Stimulated activated memory B cell treated with anti-CD40 and anti-IgM and Interleukin-4, amounts not matched to agents 10 μg/mL and 1 μg/mL and 100 μg/mL, for 72 hours (primary cell): Measurements from ENCODE around the gene NSRP1.

Experiments
- ATAC-seq: fragments of 150-1000 bp; cut with Tn5 transposase; 2 replicates; pipeline ENCODE4 v1.10.0; 2021
- H3K27ac Mint-ChIP-seq: one replicate; pipeline ENCODE4 v1.8.0; 2022; ENCODE audit warnings: mild to moderate bottlenecking, mixed read lengths
- H3K27me3 Mint-ChIP-seq: one replicate; pipeline ENCODE4 v1.8.0; 2022; ENCODE audit warnings: mixed read lengths
- H3K36me3 Mint-ChIP-seq: one replicate; pipeline ENCODE4 v1.8.0; 2022; ENCODE audit warnings: mixed read lengths
- H3K4me1 Mint-ChIP-seq: one replicate; pipeline ENCODE4 v1.8.0; 2022; ENCODE audit warnings: mixed read lengths
- H3K4me3 Mint-ChIP-seq: one replicate; pipeline ENCODE4 v1.8.0; 2022; ENCODE audit warnings: mild to moderate bottlenecking, moderate library complexity, mixed read lengths
- H3K9me3 Mint-ChIP-seq: one replicate; pipeline ENCODE4 v1.8.0; 2022; ENCODE audit warnings: mixed read lengths

The NSRP1 gene

GRCh38 chr17:30153463-30153862, 36.8 kb downstream of the NSRP1 start:
- peaks cover 25% of the 10 kb centered on the region for H3K4me1 Mint-ChIP-seq
- H3K27ac Mint-ChIP-seq: no peak overlapping the region
- ATAC-seq: no peak
- H3K4me3 Mint-ChIP-seq: no peak overlapping the region
- H3K36me3 Mint-ChIP-seq: peaks cover 51% of the 10 kb centered on the region
- no peaks in the 10 kb centered on the region for H3K27me3 Mint-ChIP-seq
- H3K9me3 Mint-ChIP-seq: no peaks in the 10 kb centered on the region

GRCh38 chr17:30155389-30155788, 38.8 kb downstream of the NSRP1 start:
- Mint-ChIP-seq H3K4me3 (no peak overlapping the region), H3K27ac (no peak overlapping the region), H3K4me1 (peaks cover 36% of the 10 kb centered on the region), H3K9me3 (peaks cover 7% of the 10 kb centered on the region), H3K36me3 (peaks cover 70% of the 10 kb centered on the region), H3K27me3 (no peaks in the 10 kb centered on the region)
- ATAC-seq: no peak

GRCh38 chr17:30158896-30159625, 42.4 kb downstream of the NSRP1 start:
- no peaks in the 10 kb centered on the region for H3K27me3 Mint-ChIP-seq
- no peak overlapping the region for H3K27ac Mint-ChIP-seq
- peaks cover 9% of the 10 kb centered on the region for H3K9me3 Mint-ChIP-seq
- ATAC-seq: no peak
- H3K4me1 Mint-ChIP-seq: peaks cover 36% of the 10 kb centered on the region
- H3K36me3 Mint-ChIP-seq: peaks cover 68% of the 10 kb centered on the region
- no peak overlapping the region for H3K4me3 Mint-ChIP-seq

GRCh38 chr17:30160419-30161172, 44.0 kb downstream of the NSRP1 start:
- H3K27ac Mint-ChIP-seq: no peak overlapping the region
- no peaks in the 10 kb centered on the region for H3K27me3 Mint-ChIP-seq
- H3K4me1 Mint-ChIP-seq: peaks cover 46% of the 10 kb centered on the region
- ATAC-seq: no peak
- peaks cover 74% of the 10 kb centered on the region for H3K36me3 Mint-ChIP-seq
- peaks cover 9% of the 10 kb centered on the region for H3K9me3 Mint-ChIP-seq
- no peak overlapping the region for H3K4me3 Mint-ChIP-seq

GRCh38 chr17:30161601-30162000, 45.0 kb downstream of the NSRP1 start:
- no peak for ATAC-seq
- peaks cover 68% of the 10 kb centered on the region for H3K36me3 Mint-ChIP-seq
- no peak overlapping the region for H3K4me3 Mint-ChIP-seq
- no peaks in the 10 kb centered on the region for H3K27me3 Mint-ChIP-seq
- no peak overlapping the region for H3K27ac Mint-ChIP-seq
- H3K9me3 Mint-ChIP-seq: peaks cover 9% of the 10 kb centered on the region
- peaks cover 47% of the 10 kb centered on the region for H3K4me1 Mint-ChIP-seq

GRCh38 chr17:30164531-30164930, 47.9 kb downstream of the NSRP1 start:
- Mint-ChIP-seq H3K4me3 (no peak overlapping the region), H3K27me3 (no peaks in the 10 kb centered on the region), H3K9me3 (peaks cover 9% of the 10 kb centered on the region), H3K27ac (no peak overlapping the region), H3K36me3 (peaks cover 50% of the 10 kb centered on the region), H3K4me1 (peaks cover 24% of the 10 kb centered on the region)
- ATAC-seq: no peak

- no peak overlapping the region for H3K27ac Mint-ChIP-seq
- no peak overlapping the region for H3K4me3 Mint-ChIP-seq
- no peak for ATAC-seq
- peaks cover 5% of the 10 kb centered on the region for H3K9me3 Mint-ChIP-seq
- peaks cover 25% of the 10 kb centered on the region for H3K4me1 Mint-ChIP-seq
- no peaks in the 10 kb centered on the region for H3K27me3 Mint-ChIP-seq
- peaks cover 45% of the 10 kb centered on the region for H3K36me3 Mint-ChIP-seq
Observed at GRCh38 chr17:30165147-30165546, 48.5 kb downstream of the NSRP1 start.

GRCh38 chr17:30165960-30166359, 49.3 kb downstream of the NSRP1 start:
- H3K27me3 Mint-ChIP-seq: no peaks in the 10 kb centered on the region
- no peak overlapping the region for H3K4me3 Mint-ChIP-seq
- H3K9me3 Mint-ChIP-seq: no peaks in the 10 kb centered on the region
- H3K4me1 Mint-ChIP-seq: peaks cover 33% of the 10 kb centered on the region
- H3K27ac Mint-ChIP-seq: no peak overlapping the region
- ATAC-seq: no peak
- peaks cover 41% of the 10 kb centered on the region for H3K36me3 Mint-ChIP-seq

- Mint-ChIP-seq H3K4me3 (no peak overlapping the region), H3K27me3 (no peaks in the 10 kb centered on the region)
Observed at GRCh38 chr17:30170415-30170987, 53.9 kb downstream of the NSRP1 start.

GRCh38 chr17:30172560-30172959, 55.9 kb downstream of the NSRP1 start:
- H3K4me1 Mint-ChIP-seq: peaks cover 19% of the 10 kb centered on the region
- H3K36me3 Mint-ChIP-seq: peaks cover 61% of the 10 kb centered on the region
- H3K27ac Mint-ChIP-seq: no peak overlapping the region
- H3K9me3 Mint-ChIP-seq: no peaks in the 10 kb centered on the region
- no peaks in the 10 kb centered on the region for H3K27me3 Mint-ChIP-seq
- no peak overlapping the region for H3K4me3 Mint-ChIP-seq
- no peak for ATAC-seq

More at GRCh38 chr17:30170415-30170987, 53.9 kb downstream of the NSRP1 start:
- ATAC-seq: no peak
- H3K27ac Mint-ChIP-seq: no peak overlapping the region
- peaks cover 34% of the 10 kb centered on the region for H3K4me1 Mint-ChIP-seq
- no peaks in the 10 kb centered on the region for H3K9me3 Mint-ChIP-seq
- H3K36me3 Mint-ChIP-seq: peaks cover 47% of the 10 kb centered on the region

GRCh38 chr17:30173649-30174048, 57.0 kb downstream of the NSRP1 start:
- ATAC-seq: peak; percentile 53
- Mint-ChIP-seq H3K27ac (no peak overlapping the region), H3K4me1 (peaks cover 19% of the 10 kb centered on the region), H3K36me3 (peaks cover 61% of the 10 kb centered on the region), H3K27me3 (no peaks in the 10 kb centered on the region), H3K9me3 (no peaks in the 10 kb centered on the region), H3K4me3 (no peak overlapping the region)

- H3K27me3 Mint-ChIP-seq: no peaks in the 10 kb centered on the region
- H3K27ac Mint-ChIP-seq: no peak overlapping the region
- ATAC-seq: no peak
- H3K36me3 Mint-ChIP-seq: peaks cover 63% of the 10 kb centered on the region
- no peak overlapping the region for H3K4me3 Mint-ChIP-seq
- peaks cover 19% of the 10 kb centered on the region for H3K4me1 Mint-ChIP-seq
- no peaks in the 10 kb centered on the region for H3K9me3 Mint-ChIP-seq
Observed at GRCh38 chr17:30174556-30174955, 57.9 kb downstream of the NSRP1 start.

- Mint-ChIP-seq H3K27me3 (no peaks in the 10 kb centered on the region), H3K27ac (no peak overlapping the region), H3K4me1 (peaks cover 3% of the 10 kb centered on the region), H3K4me3 (no peak overlapping the region), H3K9me3 (no peaks in the 10 kb centered on the region), H3K36me3 (peaks cover 65% of the 10 kb centered on the region)
- ATAC-seq: no peak
Observed at GRCh38 chr17:30176855-30177254, 60.2 kb downstream of the NSRP1 start.

GRCh38 chr17:30186761-30187160, 70.1 kb downstream of the NSRP1 start:
- Mint-ChIP-seq H3K4me3 (no peak overlapping the region), H3K9me3 (no peaks in the 10 kb centered on the region), H3K36me3 (peaks cover 30% of the 10 kb centered on the region), H3K4me1 (no peaks in the 10 kb centered on the region), H3K27me3 (no peaks in the 10 kb centered on the region), H3K27ac (no peak overlapping the region)
- no peak for ATAC-seq

GRCh38 chr17:30187573-30187972, 71.0 kb downstream of the NSRP1 start:
- Mint-ChIP-seq H3K36me3 (peaks cover 30% of the 10 kb centered on the region), H3K27ac (no peak overlapping the region), H3K4me3 (no peak overlapping the region), H3K27me3 (no peaks in the 10 kb centered on the region), H3K9me3 (no peaks in the 10 kb centered on the region), H3K4me1 (no peaks in the 10 kb centered on the region)
- ATAC-seq: no peak
